HG03135 (cell line): Measurements from ENCODE around the gene YAP1.

ENCODE experiments used
- ATAC-seq: cut with Tn5 transposase; IDR thresholded peaks from one replicate; pipeline ENCODE4 v1.9.1; 2021; ENCODE audit warnings: mild to moderate bottlenecking, moderate library complexity; ENCODE audit not compliant: unreplicated experiment

The YAP1 gene

DNA sequence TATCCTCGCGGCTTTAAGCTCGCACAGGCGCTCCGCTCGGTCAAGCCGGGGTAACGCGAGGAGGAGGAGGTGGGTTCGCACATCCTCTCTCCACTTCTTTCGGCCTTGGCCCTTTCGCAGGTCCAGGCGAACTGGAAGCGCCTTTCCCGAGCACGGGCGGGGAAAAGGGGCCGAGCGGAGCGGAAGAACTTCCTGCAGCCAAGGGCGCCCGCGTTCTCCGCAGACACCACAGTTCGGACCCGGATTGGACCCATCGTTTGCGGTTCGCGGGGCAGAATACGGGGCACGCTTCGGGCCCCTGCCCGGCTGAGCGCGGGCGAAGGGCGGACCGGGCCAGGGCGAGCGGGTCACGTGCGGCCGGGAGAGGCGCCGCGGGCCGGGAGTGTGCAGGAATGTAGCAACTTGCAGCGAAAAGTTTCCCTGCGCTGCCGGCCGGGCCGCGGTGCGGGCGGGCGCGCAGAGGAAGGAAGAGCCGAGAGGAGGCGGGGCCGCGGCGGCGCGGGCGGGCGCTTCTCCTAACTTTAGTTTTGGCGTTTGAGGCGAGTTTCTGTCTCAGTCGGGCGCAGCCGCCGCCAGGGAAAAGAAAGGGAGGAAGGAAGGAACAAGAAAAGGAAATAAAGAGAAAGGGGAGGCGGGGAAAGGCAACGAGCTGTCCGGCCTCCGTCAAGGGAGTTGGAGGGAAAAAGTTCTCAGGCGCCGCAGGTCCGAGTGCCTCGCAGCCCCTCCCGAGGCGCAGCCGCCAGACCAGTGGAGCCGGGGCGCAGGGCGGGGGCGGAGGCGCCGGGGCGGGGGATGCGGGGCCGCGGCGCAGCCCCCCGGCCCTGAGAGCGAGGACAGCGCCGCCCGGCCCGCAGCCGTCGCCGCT is at the start of gene YAP1:
YAP1 (plus strand) TSS at position 552 of the 865 bp plus-strand sequence. CDS start 402 bp downstream, outside the sequence.
- ATAC-seq = peak; percentile 82

DNA sequence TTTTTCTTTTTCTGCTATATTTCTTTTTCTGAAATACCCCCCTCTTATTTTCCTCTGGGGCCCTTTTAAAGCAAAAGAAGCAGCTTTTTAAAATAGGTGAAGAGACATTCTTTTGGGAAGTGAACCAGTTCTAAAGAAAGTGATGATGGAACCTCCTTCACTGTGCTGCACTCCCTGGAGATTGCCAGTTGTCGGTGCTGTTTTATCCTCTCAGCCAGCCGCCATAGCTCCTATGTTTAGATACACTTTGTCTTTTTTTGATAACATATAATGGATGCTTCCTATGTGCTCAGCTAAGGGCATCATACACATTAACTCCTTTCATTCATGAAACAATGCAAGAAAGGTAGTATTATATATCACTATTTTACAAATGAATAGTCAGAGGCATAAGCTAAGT is 49.0 kb upstream of the YAP1 start:
- ATAC-seq = no peak

- ATAC-seq = no peak
Measured at GRCh38 chr11:102062106-102062505, 48.1 kb upstream of the YAP1 start.

DNA sequence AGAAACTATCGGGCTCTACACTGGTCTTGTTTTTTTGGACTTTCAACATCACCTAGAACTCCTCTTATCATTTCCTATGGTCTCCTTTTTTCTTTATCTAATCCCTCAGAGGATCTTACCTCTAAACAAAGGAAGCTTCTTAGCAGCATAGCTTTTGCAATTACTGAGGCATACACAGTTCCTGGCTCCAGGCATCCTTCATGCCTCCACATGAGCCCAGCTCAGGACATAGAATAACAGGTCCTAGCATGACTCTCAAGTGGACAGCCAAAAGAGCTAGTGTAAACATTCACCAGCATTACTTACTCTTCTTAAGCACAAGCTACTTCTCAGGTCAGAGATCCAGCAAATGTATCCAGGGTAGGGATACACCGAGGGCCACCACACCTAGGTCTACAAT is 45.9 kb upstream of the YAP1 start:
- no peak for ATAC-seq

DNA sequence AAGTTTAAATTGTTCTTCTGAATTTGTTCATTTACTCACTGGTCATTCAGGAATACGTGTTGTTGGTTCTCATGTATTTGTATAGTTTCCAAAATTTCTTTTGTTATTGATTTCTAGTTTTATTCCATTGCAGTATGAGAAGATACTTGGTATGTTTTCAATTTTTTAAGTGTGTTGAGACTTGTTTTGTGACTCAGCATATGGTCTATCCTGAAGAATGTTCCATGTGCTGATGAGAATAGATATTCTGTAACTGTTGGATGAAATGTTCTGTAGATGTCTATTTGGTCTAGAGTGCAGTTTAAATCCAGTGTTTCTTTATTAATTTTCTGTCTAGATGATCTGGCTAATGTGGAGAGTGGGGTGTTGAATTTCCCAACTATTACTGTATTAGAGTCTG is 39.5 kb upstream of the YAP1 start:
- ATAC-seq = no peak

GRCh38 chr11:102071497-102072472 is 38.5 kb upstream of the YAP1 start:
- ATAC-seq = no peak

DNA sequence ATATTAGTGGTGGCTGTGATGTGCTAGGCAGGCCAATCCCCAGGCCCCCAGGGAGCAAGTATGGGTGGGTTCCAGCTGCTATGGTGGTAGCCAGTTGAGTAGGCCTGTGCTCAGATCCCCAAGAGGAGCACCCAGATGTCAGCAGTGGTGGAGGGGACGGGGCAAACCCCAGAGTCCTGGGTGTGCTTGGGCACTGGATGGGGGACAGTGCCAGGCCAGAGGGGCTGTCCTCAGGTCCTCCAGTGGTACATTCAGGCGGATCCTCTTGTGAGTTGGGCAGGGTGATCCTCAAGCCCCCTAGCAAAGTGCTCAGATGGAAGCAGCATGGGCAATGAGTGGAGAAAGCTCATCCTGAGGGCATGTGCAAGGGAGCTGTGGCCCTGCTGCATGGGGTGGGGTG is 37.0 kb upstream of the YAP1 start:
- no peak for ATAC-seq

DNA sequence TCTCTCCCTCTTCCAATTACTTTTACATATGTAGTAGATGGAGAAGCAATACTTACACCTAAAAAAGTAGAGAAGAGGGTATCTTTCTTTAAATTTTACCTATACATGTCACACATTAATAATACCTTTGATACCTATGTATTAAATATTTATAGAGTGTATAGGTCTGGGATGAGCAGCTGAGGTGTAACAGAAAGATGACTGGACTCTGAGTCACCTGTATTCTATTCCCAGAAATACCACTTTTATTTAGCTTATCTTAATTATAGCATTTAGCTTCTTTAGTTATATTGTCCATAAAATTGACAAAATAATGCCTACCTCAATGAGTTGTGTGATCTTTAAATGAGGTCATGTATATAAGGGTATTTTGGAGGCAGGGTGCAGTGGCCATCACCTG is 30.6 kb upstream of the YAP1 start:
- no peak for ATAC-seq

DNA sequence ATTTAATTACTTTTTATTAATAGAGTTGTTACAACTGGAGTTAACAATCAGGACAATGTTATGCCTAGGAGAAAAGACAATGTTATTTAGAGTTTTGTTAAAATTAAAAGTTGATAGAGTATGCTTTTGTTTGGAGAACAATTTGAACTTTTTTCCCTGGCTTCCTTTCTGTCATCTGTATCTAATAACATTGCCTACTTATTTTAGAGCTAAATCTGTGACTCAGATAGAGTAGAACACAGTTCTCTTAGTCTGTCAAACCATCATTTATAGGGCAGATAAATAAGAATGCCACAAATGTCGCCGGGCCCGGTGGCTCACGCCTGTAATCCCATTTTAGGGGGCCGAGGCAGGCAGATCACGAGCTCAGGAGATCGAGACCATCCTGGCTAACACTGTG is 28.9 kb upstream of the YAP1 start:
- ATAC-seq = no peak

DNA sequence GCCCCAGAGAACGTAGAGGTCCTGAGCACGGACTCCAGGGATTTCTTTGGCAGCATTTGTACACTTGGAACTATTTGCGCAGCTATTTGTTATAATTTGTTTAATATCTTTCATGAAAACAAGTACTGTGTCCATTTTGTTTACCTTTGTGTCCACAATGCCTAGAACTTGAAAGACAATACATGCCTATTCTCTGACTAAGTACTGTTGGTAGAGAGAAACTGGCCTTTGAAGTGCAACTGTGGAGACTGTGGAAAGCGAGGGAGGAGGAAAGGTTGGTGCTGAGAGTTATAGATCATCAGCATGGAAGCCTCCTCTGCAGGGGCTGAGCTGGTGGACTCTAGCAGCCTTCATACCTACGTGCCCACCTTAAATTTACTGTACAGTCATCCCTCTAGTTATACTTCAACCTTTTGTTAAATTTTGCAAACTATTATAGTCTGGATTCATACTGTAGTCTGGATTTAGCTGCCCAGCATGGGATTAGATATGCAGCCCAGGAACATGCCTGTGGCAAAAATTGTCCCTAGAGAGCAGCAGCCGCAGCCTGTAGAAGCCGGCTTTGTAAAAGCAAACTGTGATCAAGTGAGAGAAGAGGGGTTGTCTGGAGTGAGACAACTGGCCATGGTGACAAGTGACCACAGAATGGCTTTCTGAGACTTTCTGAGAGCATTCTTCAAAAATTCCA is 24.2 kb upstream of the YAP1 start:
- ATAC-seq = no peak

GRCh38 chr11:102097186-102097585 is 13.1 kb upstream of the YAP1 start:
- no peak for ATAC-seq

- ATAC-seq = no peak
Measured at GRCh38 chr11:102099755-102100154, 10.5 kb upstream of the YAP1 start.

DNA sequence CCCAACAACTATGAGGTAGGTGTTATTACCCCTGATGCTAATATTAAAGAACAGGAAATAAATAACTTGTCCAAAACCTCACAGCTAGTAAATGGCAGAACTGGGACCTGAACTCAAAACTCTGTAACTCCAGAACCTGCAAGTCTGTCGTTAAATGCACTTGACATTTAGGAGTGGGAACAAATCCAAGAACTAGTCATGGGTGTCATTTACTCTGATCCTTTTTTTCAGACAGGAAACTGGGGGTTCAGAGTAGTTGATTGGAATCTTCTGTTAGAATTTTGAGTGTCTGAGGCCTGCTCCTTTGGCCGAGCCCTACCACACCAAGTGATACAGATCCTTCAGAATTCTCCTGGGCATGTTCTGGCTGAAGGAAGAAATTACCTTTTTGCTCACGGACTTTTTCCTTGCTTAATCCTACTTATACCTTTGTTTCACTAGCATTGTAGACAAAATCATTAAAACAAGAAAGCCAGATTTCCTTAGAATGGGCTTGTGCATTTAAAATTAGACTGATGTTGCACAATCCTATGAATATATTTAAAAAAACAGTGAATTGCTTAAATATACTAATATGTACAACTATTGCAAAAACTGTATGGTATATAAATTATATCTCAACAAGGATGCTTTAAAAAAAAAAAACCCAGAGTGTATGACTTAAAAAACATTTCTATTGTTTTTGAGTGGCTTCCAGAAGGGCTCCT is 1.4 kb upstream of the YAP1 start:
- no peak for ATAC-seq

DNA sequence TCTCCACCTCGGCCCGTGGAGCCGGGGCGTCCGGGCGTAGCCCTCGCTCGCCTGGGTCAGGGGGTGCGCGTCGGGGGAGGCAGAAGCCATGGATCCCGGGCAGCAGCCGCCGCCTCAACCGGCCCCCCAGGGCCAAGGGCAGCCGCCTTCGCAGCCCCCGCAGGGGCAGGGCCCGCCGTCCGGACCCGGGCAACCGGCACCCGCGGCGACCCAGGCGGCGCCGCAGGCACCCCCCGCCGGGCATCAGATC is 439 bp downstream of the YAP1 start:
- ATAC-seq = peak; percentile 17

GRCh38 chr11:102111011-102111786 is 952 bp downstream of the YAP1 start:
- no peak for ATAC-seq

DNA sequence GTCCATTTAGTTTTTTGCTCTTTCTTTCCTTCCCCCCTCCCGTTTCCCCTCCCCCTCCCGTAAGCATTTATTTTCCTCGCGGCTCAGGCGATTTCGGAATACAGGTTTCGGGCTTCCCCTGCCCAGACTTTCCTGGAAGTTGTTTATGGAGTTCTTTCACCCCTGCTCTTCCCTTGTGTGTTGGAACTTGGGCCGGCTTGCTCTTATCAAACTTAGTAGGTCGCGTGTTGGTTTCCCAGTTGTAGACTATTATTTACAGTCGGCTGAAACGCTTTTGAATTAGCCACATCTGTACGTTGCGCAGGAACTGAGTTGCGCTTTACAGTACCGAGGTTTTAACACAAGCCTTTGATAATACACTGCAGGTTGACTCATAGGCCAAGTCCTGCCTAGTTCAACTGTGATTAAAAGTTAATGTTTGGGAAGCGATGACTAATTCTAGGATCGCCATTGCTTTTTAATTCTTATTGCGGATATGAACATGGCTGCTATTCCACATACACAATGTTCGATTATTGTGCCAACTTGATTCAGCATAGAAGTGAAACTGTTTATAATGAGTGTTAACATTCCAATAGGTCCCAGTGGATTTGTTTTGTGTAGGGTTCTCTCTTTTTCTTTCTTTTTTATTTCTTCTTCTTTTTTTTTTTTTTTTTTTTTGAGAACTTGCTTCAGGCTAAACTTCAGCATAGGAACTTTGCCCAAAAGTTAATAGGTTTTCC is 1.7 kb downstream of the YAP1 start:
- ATAC-seq = no peak

DNA sequence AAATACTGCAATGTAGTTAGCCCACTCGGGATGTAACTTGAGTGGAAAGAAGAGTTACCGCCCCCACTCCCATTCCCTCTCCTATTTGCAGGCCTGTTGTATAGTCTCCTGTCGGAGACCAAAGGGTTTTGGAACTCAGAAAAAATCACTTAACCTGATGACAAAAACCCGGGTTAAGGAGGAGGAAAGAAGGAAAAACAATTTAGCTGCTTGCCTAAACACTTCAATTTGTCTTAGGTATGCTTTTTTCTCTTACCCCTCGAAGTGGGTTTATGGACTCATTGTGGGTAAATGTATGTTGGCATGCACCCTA is 2.2 kb downstream of the YAP1 start:
- no peak for ATAC-seq

GRCh38 chr11:102114032-102114431 is 3.8 kb downstream of the YAP1 start:
- no peak for ATAC-seq

DNA sequence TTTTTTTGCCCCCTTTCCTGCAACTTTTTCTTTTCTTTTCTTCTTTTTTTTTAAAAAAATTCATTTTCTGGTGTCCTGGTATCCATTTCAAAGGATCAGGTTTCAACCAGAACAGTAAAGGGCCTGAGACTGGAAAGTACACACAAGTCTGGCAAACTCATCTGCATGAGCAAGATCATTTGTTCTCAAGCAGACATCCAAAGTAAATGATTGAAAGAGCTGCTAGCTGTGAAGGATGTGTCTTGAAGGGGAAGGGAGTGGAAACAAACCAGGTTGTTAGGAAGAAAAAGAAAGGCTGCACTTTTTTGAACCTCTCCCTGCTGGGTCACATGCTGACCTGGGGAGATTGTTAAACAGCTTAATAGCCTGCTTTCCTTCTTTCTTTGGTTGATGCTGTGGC is 5.3 kb downstream of the YAP1 start:
- ATAC-seq = no peak
